GM06990 (cell line): Measurements from ENCODE around the gene PRKCZ.
"Not testable (repeated sequence)": the region's sequence is repeated elsewhere in the genome, so short reads cannot be mapped to it uniquely, and the experiment has no call there.

Source experiments
- DNase-seq: peaks from one replicate; pipeline ENCODE4 v3.0.0-alpha.2; 2011; ENCODE audit not compliant: insufficient read length; ENCODE audit errors: extremely low read depth
- H3K27me3 ChIP-seq: replicated peaks from 2 replicates; pipeline ENCODE4 v1.6.0; 2011; ENCODE audit warnings: low read length; ENCODE audit not compliant: control insufficient read depth, insufficient read depth
- H3K36me3 ChIP-seq: 2 replicates; pipeline ENCODE4 v1.5.1; 2011; ENCODE audit warnings: low read length; ENCODE audit not compliant: control insufficient read depth, insufficient read depth
- H3K4me3 ChIP-seq: replicated peaks from 2 replicates; pipeline ENCODE4 v1.5.1; 2011; ENCODE audit warnings: low read depth, mild to moderate bottlenecking, control low read depth, low read length
- TF ChIP-seq, protein P1 (sequence below): IDR thresholded peaks from 2 replicates; pipeline ENCODE4 v1.5.1; 2011; ENCODE audit warnings: low read length, control low read depth, mild to moderate bottlenecking, inconsistent platforms; ENCODE audit not compliant: insufficient read depth, poor library complexity, severe bottlenecking

PRKCZ gene

DNA sequence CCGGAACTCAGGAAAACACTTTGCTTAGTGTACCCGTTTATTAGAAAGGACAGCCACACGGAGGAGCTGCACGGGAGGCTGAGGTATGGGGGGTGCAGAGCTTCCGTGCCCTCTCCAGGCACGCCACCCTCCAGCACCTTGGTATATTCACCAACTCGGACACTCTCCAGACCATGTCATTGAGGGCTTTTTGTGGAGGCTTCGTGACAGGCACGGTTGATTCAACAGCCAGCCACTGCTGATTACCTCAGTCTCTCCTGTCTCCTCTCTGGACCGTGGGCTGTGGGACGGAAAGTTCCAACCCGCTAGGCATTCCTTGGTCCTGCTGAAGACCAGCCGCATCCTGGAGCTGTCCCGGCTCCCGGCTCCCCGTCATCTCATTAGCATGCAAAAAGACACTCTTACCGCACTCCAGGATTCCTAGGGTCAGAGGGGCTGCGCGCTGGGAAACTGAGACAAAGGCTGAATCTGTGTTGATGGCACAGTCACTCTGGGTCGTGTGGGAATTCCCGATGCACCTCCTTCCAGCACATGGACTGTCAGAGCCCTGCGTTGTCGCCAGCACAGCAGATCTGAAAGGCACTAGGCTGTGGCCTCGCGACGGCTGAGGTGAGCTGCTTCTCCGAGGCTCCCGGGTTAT, 65.6 kb downstream of the PRKCZ start:
- DNase-seq, result no peak

DNA sequence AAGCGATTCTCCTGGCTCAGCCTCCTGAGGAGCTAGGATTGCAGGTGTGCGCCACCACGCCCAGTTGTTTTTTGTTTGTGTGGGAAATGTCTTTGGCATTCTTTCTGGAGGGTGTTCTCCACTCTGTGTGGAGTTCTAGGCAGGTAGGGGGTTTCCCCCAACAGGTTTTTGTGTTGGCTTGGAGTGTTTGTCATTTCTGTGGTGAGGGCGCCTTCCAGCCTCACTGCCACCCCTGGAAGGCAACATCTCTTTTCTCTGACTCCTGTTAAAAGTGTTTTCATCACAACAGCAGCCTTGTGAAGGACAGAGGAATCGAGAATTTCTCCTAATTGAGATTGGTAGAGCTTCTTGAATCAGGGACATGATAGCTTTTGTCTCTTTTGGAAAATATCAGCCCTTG, 69.7 kb downstream of the PRKCZ start:
- Histone ChIP-seq H3K27me3 (no peaks in the 10 kb centered on the region), H3K4me3 (no peak overlapping the region), H3K36me3 (no peaks in the 10 kb centered on the region)
- TF ChIP-seq, protein P1, sequence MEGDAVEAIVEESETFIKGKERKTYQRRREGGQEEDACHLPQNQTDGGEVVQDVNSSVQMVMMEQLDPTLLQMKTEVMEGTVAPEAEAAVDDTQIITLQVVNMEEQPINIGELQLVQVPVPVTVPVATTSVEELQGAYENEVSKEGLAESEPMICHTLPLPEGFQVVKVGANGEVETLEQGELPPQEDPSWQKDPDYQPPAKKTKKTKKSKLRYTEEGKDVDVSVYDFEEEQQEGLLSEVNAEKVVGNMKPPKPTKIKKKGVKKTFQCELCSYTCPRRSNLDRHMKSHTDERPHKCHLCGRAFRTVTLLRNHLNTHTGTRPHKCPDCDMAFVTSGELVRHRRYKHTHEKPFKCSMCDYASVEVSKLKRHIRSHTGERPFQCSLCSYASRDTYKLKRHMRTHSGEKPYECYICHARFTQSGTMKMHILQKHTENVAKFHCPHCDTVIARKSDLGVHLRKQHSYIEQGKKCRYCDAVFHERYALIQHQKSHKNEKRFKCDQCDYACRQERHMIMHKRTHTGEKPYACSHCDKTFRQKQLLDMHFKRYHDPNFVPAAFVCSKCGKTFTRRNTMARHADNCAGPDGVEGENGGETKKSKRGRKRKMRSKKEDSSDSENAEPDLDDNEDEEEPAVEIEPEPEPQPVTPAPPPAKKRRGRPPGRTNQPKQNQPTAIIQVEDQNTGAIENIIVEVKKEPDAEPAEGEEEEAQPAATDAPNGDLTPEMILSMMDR, result no peak
- DNase-seq, result no peak

More for the DNA sequence above, 65.6 kb downstream of the PRKCZ start:
- Histone ChIP-seq H3K27me3 (no peaks in the 10 kb centered on the region), H3K36me3 (no peaks in the 10 kb centered on the region), H3K4me3 (no peak overlapping the region)
- TF ChIP-seq, protein P1, result no peak

DNA sequence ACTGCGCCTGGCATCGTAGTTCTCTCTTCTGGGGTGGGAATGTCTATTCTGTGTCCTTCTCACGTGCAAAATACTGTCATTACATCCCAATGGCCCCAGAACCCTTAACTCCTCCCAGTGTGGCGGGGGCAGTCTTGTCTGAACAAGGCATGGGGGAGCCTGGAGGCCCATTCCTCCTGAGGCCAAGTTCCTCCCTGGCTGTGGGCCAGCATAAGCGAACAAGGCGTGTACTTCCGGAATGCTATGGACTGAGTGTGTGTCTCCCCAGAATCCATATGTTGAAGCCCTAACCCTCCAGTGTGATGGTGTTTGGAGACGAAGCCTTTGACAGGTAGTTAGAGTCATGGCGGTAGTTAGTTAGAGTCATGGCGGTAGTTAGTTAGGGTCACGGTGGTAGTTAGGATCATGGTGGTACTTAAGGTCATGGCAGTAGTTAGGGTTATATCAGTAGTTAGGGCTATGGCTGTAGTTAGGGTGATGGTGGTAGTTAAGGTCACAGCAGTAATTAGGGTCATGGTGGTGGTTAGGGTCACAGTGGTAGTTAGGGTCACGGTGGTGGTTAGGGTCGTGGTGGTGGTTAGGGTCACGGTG, 71.0 kb downstream of the PRKCZ start:
- H3K4me3 ChIP-seq, result no peak overlapping the region
- H3K36me3 ChIP-seq, result no peaks in the 10 kb centered on the region
- no peaks in the 10 kb centered on the region for H3K27me3 ChIP-seq
- no peak for DNase-seq
- TF ChIP-seq, protein P1, result no peak

DNA sequence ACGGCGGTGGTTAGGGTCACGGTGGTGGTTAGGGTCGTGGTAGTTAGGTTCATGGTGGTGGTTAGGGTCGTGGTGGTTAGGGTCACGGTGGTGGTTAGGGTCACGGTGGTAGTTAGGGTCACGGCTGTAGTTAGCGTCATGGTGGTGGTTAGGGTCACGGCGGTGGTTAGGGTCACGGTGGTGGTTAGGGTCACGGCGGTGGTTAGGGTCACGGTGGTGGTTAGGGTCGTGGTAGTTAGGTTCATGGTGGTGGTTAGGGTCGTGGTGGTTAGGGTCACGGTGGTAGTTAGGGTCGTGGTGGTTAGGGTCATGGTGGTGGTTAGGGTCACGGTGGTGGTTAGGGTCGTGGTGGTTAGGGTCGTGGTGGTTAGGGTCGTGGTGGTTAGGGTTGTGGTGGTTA, 71.6 kb downstream of the PRKCZ start:
- not testable (repeated sequence) for H3K36me3 ChIP-seq, H3K27me3 ChIP-seq, H3K4me3 ChIP-seq, DNase-seq

DNA sequence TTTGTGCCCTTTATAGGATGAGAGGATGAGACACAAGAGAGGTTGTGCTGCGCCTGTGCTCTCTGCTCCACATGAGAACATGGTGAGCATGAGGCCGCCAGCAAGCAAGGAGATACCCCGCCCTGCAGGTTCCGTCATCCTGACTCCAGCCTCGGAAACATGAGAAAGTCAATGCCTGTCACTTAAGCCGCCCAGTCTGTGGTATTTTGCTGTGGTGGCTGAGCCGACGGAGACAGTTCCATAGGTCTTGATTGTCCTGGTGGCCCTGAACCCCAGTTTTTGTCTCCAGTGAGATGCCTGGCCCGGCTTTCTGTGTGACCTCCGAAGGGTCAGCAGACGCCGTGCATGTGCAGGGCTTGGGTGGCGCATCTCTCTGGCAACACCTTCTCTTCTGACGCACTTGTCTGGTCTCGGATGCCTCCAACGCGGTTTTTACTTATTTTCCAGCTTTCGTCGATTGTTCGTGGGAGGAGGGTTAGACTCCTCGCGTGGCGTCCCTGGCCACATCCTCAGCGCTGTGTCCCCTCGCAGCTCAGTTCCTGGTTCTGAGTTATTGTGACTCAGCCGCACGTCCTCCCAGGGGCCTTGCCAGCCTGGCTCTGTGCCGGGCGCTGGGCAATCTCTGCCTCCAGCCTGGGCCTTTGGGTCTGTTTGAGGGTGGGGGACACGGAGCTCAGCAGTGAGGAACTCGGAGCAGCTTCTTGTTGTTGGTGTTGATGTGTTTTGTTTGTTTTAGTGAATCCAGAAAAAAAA, 74.4 kb downstream of the PRKCZ start:
- no peak overlapping the region for H3K4me3 ChIP-seq
- H3K36me3 ChIP-seq, result no peaks in the 10 kb centered on the region
- TF ChIP-seq, protein P1, result no peak
- DNase-seq, result no peak
- H3K27me3 ChIP-seq, result no peaks in the 10 kb centered on the region
